ENCODE measurements around the gene TP53BP2. TPM values are rescaled to one million over a fixed set of nuclear protein-coding genes. Genes with fewer than 3 reads are reported as not detected.

Gene TP53BP2
- total and polyA plus RNA-seq, 10 of the 15 experiments (the other 5 are each of a cell fraction or from before 2014, with no cell fraction given), result 1.6 to 13.7 (median 5.6) TPM

DNA sequence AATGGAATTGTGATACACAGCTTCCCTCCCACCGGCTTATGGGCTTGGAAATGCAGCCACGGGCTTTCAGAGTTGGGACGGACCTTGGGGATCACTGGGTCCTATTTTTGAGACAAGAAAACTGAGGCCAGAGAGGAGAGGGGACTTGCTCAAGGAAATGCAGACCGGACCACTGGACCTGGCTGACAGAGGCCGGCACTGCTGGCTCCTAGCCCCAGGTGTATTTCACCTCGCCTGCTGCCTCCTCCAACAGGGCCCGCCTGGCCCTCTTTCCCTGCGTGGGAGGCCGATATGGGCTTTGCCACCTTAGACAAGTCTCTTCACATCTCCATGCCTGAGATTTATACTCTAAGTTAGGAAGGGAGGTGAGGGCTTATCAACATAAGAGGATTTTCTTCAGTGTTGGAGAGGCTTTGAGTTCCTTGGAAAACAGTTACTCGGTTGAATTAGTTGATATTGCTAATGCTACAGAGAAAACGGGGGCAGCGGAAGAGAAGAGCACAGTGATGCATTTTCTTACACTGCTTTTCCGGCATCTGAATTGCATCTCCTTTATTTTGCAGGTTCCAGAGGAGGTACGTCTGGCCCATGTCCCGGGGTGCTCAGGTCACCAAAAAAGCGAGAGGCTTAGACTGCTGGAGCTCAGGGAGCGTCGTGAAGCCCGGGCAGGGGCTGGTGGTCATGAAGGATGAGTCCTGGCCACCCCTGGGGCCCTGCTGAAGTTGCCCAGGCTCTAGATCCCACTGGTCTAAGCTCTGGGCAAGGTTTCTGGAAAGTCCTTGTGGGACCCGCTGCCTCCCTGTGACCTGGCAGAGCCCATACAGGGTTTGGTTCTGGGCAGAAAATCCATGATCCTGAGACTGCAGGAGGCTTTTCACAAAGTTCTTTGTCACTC is 88.7 kb downstream of the TP53BP2 start:
- Histone ChIP-seq H4K20me1 (ENCODE audit: control insufficient read depth, insufficient read depth) (no peaks in the 10 kb centered on the region), H3K4me1 (ENCODE audit: control insufficient read depth, insufficient read depth, low read length) (no peaks in the 10 kb centered on the region), H3K79me2 (ENCODE audit: control insufficient read depth, insufficient read depth, low read length) (no peaks in the 10 kb centered on the region), H3K27ac (ENCODE audit: control insufficient read depth, insufficient read depth) (no peak overlapping the region), H2AFZ (ENCODE audit: control insufficient read depth, low read depth, low read length) (no peak overlapping the region), H3K27me3 (replicated peaks in 1 of 2; ENCODE audit: control insufficient read depth in 2 of 2, insufficient read depth in 2 of 2, low read length in 1 of 2) (no peaks in the 10 kb centered on the region), H3K9me3 (replicated peaks; ENCODE audit: control insufficient read depth, insufficient read depth, low read length) (no peaks in the 10 kb centered on the region), H3K36me3 (ENCODE audit: control insufficient read depth in 2 of 2, insufficient read depth in 2 of 2, low read length in 1 of 2) (peaks cover 0 to 3% of the 10 kb centered on the region in 2 experiments; a peak in 2 of 4 replicates), H3K4me2 (ENCODE audit: control insufficient read depth, insufficient read depth) (no peak overlapping the region), H3K4me3 (no peak overlapping the region), H3K9ac (ENCODE audit: control insufficient read depth, insufficient read depth, low read length) (no peak overlapping the region)
- WGBS (ENCODE audit: insufficient coverage, insufficient replicate concordance, low lambda C conversion rate, missing lambda C conversion rate), result 89% methylated on average over 20 of the region's 20 CpGs
- FAIRE-seq (no peak), ATAC-seq (no peak), DNase-seq (ENCODE audit: low read depth, low spot score) (no peak)
- CTCF ChIA-PET, result interaction anchor here (1.1 to 1.3 kb wide), 3 partner anchors 15 to 294 kb away, joined by 3 to 4 read pairs (median 3); no protein-coding TSS in a partner anchor
- intact Hi-C loops (cut with micrococcal nuclease; ENCODE audit: unreplicated experiment) (no loop called here), in situ Hi-C loops (cut with MboI) (no loop called here)
- BruUV-seq (replicated peaks), result no TSS peak
- TF ChIP-seq MEF2A (IDR thresholded peaks at IDR 0.05; ENCODE audit: insufficient read depth, low read depth, low read length), result no peak
- no peak for TF ChIP-seq BHLHE40 (IDR thresholded peaks at IDR 0.05; ENCODE audit: borderline replicate concordance in 1 of 2, low read depth in 2 of 2, low read length in 1 of 2)
- TF ChIP-seq POLR2AphosphoS5 (IDR thresholded peaks at IDR 0.05; ENCODE audit: low read length), result no peak
- no peak for TF ChIP-seq HCFC1 (IDR thresholded peaks at IDR 0.05; ENCODE audit: low read length)
- TF ChIP-seq NFYA (IDR thresholded peaks at IDR 0.05; ENCODE audit: borderline replicate concordance, low read depth, low read length), result no peak
- TF ChIP-seq ETV6 (conservative IDR thresholded peaks at IDR 0.05 in 1 of 2, IDR thresholded peaks at IDR 0.05 in 1 of 2; ENCODE audit: borderline replicate concordance in 1 of 2, low read depth in 1 of 2), result no peak
- no peak for TF ChIP-seq FOXK2 (IDR thresholded peaks at IDR 0.05)
- TF ChIP-seq SUZ12 (IDR thresholded peaks at IDR 0.05; ENCODE audit: unreplicated experiment), result no peak
- no peak for TF ChIP-seq ZZZ3 (IDR thresholded peaks at IDR 0.05; ENCODE audit: control insufficient read depth, insufficient read length, low read depth)
- no peak for TF ChIP-seq RELA (IDR thresholded peaks at IDR 0.05; ENCODE audit: borderline replicate concordance, partially characterized antibody)
- TF ChIP-seq TARDBP (IDR thresholded peaks at IDR 0.05; ENCODE audit: borderline replicate concordance), result no peak
- no peak for TF ChIP-seq NR2C1 (IDR thresholded peaks at IDR 0.05)
- TF ChIP-seq, protein P1, sequence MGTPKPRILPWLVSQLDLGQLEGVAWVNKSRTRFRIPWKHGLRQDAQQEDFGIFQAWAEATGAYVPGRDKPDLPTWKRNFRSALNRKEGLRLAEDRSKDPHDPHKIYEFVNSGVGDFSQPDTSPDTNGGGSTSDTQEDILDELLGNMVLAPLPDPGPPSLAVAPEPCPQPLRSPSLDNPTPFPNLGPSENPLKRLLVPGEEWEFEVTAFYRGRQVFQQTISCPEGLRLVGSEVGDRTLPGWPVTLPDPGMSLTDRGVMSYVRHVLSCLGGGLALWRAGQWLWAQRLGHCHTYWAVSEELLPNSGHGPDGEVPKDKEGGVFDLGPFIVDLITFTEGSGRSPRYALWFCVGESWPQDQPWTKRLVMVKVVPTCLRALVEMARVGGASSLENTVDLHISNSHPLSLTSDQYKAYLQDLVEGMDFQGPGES (IDR thresholded peaks at IDR 0.05), result no peak
- no peak for TF ChIP-seq EGR1 (IDR thresholded peaks at IDR 0.05; ENCODE audit: borderline replicate concordance in 1 of 2, low read depth in 2 of 2, low read length in 2 of 2)
- TF ChIP-seq BACH1 (IDR thresholded peaks at IDR 0.05; ENCODE audit: borderline replicate concordance), result no peak
- TF ChIP-seq ZSCAN29 (IDR thresholded peaks at IDR 0.05), result no peak
- TF ChIP-seq MYB (IDR thresholded peaks at IDR 0.05; ENCODE audit: borderline replicate concordance, low read depth, low read length), result no peak
- TF ChIP-seq STAT3 (IDR thresholded peaks at IDR 0.05; ENCODE audit: low read depth, low read length), result no peak
- no peak for TF ChIP-seq JUNB (IDR thresholded peaks at IDR 0.05)
- SMC1A ChIA-PET (ENCODE audit: uncharacterized antibody, unreplicated experiment), result no interaction called here
- RAD21 ChIA-PET (ENCODE audit: unreplicated experiment), result no interaction called here
- POLR2A ChIA-PET, result no interaction called here

All from GM12878 (cell line).